Gastrocnemius medialis (tissue), 4 donors: Measurements from ENCODE around the gene YBEY. TPM values are rescaled to one million over a fixed set of nuclear protein-coding genes. Genes with fewer than 3 reads are reported as not detected.

Experiments
- ATAC-seq, 2 donors: fragments of 150-250 bp; one replicate each; pipeline ENCODE4 v1.9.1; 2016
- DNase-seq, 2 donors: peaks; one replicate each; pipeline ENCODE4 v3.0.0-alpha.2; 2019
- H3K27ac ChIP-seq, 4 donors: fragments of 200-600 bp; sonication (generic); 1 replicate in 1 of 4; 2 replicates in 3 of 4; pipeline ENCODE4 v1.5.1; 2016 to 2018; ENCODE audit warnings: mild to moderate bottlenecking in 2 of 4, moderate library complexity in 1 of 4
- H3K27me3 ChIP-seq, 3 donors: fragments of 200-600 bp; sonication (generic) in 2 of 3; 1 replicate in 1 of 3; 2 replicates in 2 of 3; pipeline versions ENCODE4 v1.5.1 to v1.6.0; 2016 to 2019; ENCODE audit warnings: mild to moderate bottlenecking in 1 of 3, moderate library complexity in 1 of 3
- H3K36me3 ChIP-seq, 2 donors: fragments of 200-600 bp; sonication (generic) in 1 of 2; one replicate each; pipeline ENCODE4 v1.5.1; 2017 to 2018
- H3K4me1 ChIP-seq, 2 donors: fragments of 200-600 bp; sonication (generic) in 1 of 2; one replicate each; pipeline ENCODE4 v1.5.1; 2016 to 2017; ENCODE audit warnings: mild to moderate bottlenecking in 2 of 2
- H3K4me3 ChIP-seq, 4 donors: fragments of 200-600 bp; sonication (generic) in 3 of 4; 1 replicate in 1 of 4; 2 replicates in 3 of 4; pipeline ENCODE4 v1.5.1; 2016 to 2019; ENCODE audit warnings: mild to moderate bottlenecking in 2 of 4
- H3K9me3 ChIP-seq, 3 donors: fragments of 200-600 bp; sonication (generic) in 2 of 3; 1 replicate in 1 of 3; 2 replicates in 2 of 3; pipeline ENCODE4 v1.5.1; 2016 to 2019
- POLR2A ChIP-seq, 2 donors: fragments of 450-650 bp; IDR thresholded peaks; one replicate each; pipeline ENCODE4 v1.6.1; 2017; ENCODE audit warnings: antibody characterized with exemption in 2 of 2, mild to moderate bottlenecking in 2 of 2, moderate library complexity in 2 of 2
- in situ Hi-C, 4 donors: fragments of 200-750 bp; cut with MboI; loops; one replicate each; pipeline versions ENCODE4 v1.15.0 to v1.8.0; 2017; ENCODE audit warnings: low sequenced_read_pairs in 4 of 4
- intact Hi-C: fragments of 100-400 bp; cut with DNase I; formaldehyde crosslinking; loops from one replicate; pipeline ENCODE4 v1.15.1; 2023; ENCODE audit warnings: low total_unique reads
- total RNA-seq, 4 donors: library from RNA; depleted of rRNA; stranded (reverse); fragments of >200 nt; gene quantifications; one replicate each; pipeline versions ENCODE4 v1.1.0 to v1.2.3, GENCODE V29; 2016
- TF ChIP-seq, protein P1 (sequence below), 5 experiments: fragments of 450-650 bp in 3 of 5; fragments of 200-600 bp in 2 of 5; sonication (generic) in 2 of 5; IDR thresholded peaks in 4 of 5; conservative IDR thresholded peaks in 1 of 5; 1 replicate in 4 of 5; 2 replicates in 1 of 5; pipeline ENCODE4 v1.5.1; 2016 to 2019; ENCODE audit warnings: antibody characterized with exemption in 5 of 5, mild to moderate bottlenecking in 3 of 5, moderate library complexity in 3 of 5

Gene YBEY
- total RNA-seq, 4 donors from 2014 or later = 11.3 to 27.9 (median 18.7) TPM

DNA sequence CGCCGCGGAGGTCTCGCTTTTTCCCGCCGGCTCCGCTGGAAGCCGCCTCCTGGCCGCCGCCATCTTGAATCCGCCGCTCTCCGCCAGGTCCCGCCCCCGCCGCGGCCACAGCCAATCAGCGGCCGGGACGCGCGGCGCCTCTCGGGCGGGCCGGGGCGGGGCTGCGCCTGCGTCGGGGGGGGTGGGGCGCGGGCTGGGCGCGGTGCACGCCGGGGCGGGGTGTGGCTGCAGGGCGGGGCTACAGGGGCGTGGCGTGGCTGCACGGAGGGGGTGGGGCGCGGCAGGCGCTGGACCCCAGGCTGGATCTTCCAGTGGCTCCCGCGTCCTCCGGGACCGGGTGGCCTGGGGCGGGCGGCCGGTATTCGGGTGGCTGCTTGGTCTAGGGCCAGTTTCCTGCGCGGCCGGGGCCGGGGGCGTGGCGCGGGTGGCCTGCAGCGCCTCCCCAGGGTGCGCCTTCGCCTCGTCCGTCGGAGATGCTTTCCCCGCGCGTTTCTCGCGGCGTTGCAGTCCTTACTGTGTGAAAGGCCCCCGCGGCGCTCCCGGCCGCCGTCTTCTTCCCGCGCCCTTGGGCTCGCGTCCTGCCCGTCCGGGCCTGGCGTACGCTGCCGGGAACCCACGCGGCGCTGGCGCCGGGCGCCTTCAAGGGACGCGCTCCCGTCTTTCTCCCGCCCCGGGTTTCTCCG is 38.4 kb downstream of the YBEY start:
- peak overlapping the region; percentile 87 to 93 (median 88) for H3K4me3 ChIP-seq
- in situ Hi-C loops = no loop called here
- H3K4me1 ChIP-seq = peaks cover 18 to 26% of the 10 kb centered on the region in 2 donors
- no peaks in the 10 kb centered on the region for H3K27me3 ChIP-seq
- DNase-seq (peak; percentile 77 to 79), ATAC-seq (peak; percentile 85 to 87)
- H3K27ac ChIP-seq = peak overlapping the region; percentile 96 to 100 (median 98)
- no peaks in the 10 kb centered on the region for H3K9me3 ChIP-seq
- TF ChIP-seq, protein P1, sequence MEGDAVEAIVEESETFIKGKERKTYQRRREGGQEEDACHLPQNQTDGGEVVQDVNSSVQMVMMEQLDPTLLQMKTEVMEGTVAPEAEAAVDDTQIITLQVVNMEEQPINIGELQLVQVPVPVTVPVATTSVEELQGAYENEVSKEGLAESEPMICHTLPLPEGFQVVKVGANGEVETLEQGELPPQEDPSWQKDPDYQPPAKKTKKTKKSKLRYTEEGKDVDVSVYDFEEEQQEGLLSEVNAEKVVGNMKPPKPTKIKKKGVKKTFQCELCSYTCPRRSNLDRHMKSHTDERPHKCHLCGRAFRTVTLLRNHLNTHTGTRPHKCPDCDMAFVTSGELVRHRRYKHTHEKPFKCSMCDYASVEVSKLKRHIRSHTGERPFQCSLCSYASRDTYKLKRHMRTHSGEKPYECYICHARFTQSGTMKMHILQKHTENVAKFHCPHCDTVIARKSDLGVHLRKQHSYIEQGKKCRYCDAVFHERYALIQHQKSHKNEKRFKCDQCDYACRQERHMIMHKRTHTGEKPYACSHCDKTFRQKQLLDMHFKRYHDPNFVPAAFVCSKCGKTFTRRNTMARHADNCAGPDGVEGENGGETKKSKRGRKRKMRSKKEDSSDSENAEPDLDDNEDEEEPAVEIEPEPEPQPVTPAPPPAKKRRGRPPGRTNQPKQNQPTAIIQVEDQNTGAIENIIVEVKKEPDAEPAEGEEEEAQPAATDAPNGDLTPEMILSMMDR (IDR thresholded peaks at IDR 0.05 in 4 of 5, conservative IDR thresholded peaks at IDR 0.05 in 1 of 5) = peak in 1 of 5 experiments; percentile 24
- peak; percentile 59 to 66 for TF ChIP-seq POLR2A (IDR thresholded peaks at IDR 0.05)
- intact Hi-C loops = loop anchor here (1.0 to 10.0 kb wide), 5 partner anchors 38 to 1990 kb away; partner anchors contain the start of genes CFAP410 and YBEY
- peaks cover 0 to 6% of the 10 kb centered on the region in 2 donors for H3K36me3 ChIP-seq

DNA sequence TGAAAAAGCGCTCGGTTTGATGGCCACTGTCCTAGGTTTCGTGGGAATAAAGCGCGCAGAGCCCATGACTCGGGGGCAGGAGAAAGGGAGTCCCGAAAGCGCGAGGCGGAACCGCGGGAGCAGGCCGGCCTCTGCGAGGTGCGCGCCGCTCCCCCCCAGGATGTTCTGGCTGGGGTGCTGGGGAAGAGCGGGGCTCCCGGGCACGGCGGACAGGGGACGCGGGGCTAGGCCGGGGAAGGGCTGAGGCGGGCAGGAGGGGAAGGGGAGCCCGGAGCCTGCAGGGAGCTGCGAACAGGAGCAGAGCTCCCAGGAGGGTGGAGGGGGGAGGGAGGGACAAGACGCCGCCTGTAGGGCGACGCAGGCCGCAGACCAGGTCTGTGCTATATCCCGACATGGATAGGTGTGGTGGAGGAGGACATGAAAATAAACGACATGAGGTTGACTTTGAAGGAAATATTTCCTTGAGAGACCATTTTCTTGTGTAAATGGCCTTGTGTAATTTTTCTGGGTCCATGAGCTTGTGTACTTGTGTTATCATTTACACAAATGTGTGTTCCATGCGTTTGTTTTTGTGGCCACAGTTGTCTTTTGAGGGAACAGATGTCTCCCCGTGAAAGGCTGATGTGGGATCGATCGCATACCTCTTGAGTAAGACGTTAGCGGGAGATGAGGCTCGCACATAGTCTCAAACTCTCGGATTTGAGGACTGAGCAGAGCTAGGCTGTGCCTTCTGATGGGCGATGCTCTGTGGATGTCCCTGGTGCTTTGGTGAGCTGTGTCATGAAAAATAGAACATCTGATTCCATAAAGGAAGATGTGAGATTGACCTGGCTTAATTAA is 39.2 kb downstream of the YBEY start:
- no peaks in the 10 kb centered on the region for H3K27me3 ChIP-seq
- peaks cover 18 to 26% of the 10 kb centered on the region in 2 donors for H3K4me1 ChIP-seq
- in situ Hi-C loops (no loop called here), intact Hi-C loops (loop anchor here (10.0 kb wide), 1 partner anchor 1990 kb away; the partner anchor contains the start of gene CFAP410)
- peak overlapping the region; percentile 82 to 93 (median 88) for H3K4me3 ChIP-seq
- no peaks in the 10 kb centered on the region for H3K9me3 ChIP-seq
- peak overlapping the region; percentile 96 to 100 (median 98) for H3K27ac ChIP-seq
- H3K36me3 ChIP-seq = peaks cover 0 to 11% of the 10 kb centered on the region in 2 donors
- no peak for TF ChIP-seq POLR2A (IDR thresholded peaks at IDR 0.05)
- TF ChIP-seq, protein P1 (IDR thresholded peaks at IDR 0.05 in 4 of 5, conservative IDR thresholded peaks at IDR 0.05 in 1 of 5) = peak in 2 of 5 experiments; percentile 5 to 36
- peak in 1 of 2 donors; percentile 39 for DNase-seq
- ATAC-seq = no peak

DNA sequence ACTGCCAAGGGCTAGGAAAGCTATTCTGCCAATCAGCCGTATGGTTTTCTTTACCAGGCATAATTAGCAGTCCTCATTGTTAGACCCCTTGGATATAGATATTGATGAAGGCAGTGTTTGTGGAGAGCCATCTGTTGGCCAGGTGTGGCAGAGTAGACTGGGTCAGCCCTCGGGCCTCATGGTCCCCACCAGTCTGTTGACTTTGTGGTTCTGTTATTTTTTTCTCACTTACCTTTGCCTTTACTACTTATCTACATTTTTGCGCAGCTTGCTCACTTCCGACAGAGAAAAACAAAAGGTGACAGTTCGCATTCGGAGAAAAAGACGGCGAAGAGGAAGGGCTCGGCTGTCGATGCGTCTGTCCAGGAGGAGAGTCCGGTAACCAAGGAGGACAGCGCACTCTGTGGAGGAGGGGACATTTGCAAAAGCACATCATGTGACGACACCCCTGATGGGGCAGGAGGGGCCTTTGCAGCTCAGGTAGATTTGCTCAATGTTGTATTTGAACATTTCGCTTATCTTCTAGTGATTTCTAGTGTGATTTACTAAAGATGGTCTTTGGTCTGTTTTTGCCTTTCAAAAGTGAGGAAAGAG is 40.1 kb downstream of the YBEY start:
- no peak for DNase-seq
- H3K4me1 ChIP-seq = peaks cover 18 to 26% of the 10 kb centered on the region in 2 donors
- in situ Hi-C loops (no loop called here), intact Hi-C loops (loop anchor here (10.0 kb wide), 1 partner anchor 1991 kb away; the partner anchor contains the start of gene CFAP410)
- TF ChIP-seq, protein P1 (IDR thresholded peaks at IDR 0.05 in 4 of 5, conservative IDR thresholded peaks at IDR 0.05 in 1 of 5) = no peak
- no peak for TF ChIP-seq POLR2A (IDR thresholded peaks at IDR 0.05)
- peaks cover 0 to 15% of the 10 kb centered on the region in 2 donors for H3K36me3 ChIP-seq
- no peaks in the 10 kb centered on the region for H3K27me3 ChIP-seq
- no peak for ATAC-seq
- peak overlapping the region in 3 of 4 donors; percentile 96 to 100 (median 99) for H3K27ac ChIP-seq
- H3K9me3 ChIP-seq = no peaks in the 10 kb centered on the region
- no peak overlapping the region for H3K4me3 ChIP-seq

DNA sequence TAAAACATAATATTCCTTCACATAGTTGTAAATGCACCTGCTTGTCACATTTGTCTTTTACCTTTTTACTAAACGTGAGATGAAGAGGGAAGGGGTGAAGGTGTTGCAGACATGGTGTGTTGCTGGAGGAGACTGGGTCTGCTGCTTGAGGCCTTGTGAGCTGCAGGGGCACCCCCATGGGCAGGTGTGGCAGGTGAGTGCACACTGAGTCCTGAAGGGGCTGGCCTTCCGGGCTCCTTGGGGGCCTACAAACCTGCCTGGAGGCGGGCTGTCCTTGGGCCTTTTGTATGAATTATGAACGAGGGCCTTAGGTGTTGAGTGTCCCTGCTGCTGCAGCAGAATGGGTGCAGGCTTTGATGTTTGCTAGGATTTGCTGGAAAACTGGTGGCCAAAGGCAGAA is 41.6 kb downstream of the YBEY start:
- H3K36me3 ChIP-seq = peaks cover 0 to 19% of the 10 kb centered on the region in 2 donors
- H3K27me3 ChIP-seq = no peaks in the 10 kb centered on the region
- no peak for TF ChIP-seq POLR2A (IDR thresholded peaks at IDR 0.05)
- TF ChIP-seq, protein P1 (IDR thresholded peaks at IDR 0.05 in 4 of 5, conservative IDR thresholded peaks at IDR 0.05 in 1 of 5) = no peak
- H3K4me3 ChIP-seq = no peak overlapping the region
- no peak overlapping the region for H3K27ac ChIP-seq
- no peaks in the 10 kb centered on the region for H3K9me3 ChIP-seq
- ATAC-seq (no peak), DNase-seq (no peak)
- H3K4me1 ChIP-seq = peaks cover 10 to 17% of the 10 kb centered on the region in 2 donors
- in situ Hi-C loops (no loop called here), intact Hi-C loops (loop anchor here (1.0 to 10.0 kb wide), 2 partner anchors 11 to 1993 kb away; partner anchors contain the start of gene CFAP410)
